NK-92 treated with Interleukin-12 subunit alpha and Interleukin-12 subunit beta, amount 100 ng/mL, for 24 hours (cell line): ENCODE results near the gene SCRN1.
A peak's percentile ranks its signal among the peaks of the same experiment; 100 is the strongest.

Experiments
- DNase-seq: peaks from one replicate; lab custom pipeline; 2025; lab: John Stamatoyannopoulos, UW

Gene SCRN1

GRCh38 chr7:29989257-29989995 is at the start of gene SCRN1:
SCRN1 (minus strand) TSS chr7:29989801; CDS start chr7:29969067, 20,734 bp downstream.
- no peak for DNase-seq

- DNase-seq: no peak
Observed at GRCh38 chr7:30038196-30038980, 48.8 kb upstream of the SCRN1 start.

- DNase-seq: no peak
Observed at GRCh38 chr7:30036220-30036619, 46.6 kb upstream of the SCRN1 start.

GRCh38 chr7:30034501-30034900 is 44.9 kb upstream of the SCRN1 start:
- DNase-seq: no peak

GRCh38 chr7:30032310-30033125 is 42.9 kb upstream of the SCRN1 start:
- no peak for DNase-seq

GRCh38 chr7:30029696-30030095 is 40.1 kb upstream of the SCRN1 start:
- no peak for DNase-seq

GRCh38 chr7:30028749-30029635 is 39.4 kb upstream of the SCRN1 start:
- DNase-seq: no peak

- peak; percentile 62 for DNase-seq
Observed at GRCh38 chr7:30028216-30028748, 38.7 kb upstream of the SCRN1 start, which contains the start of gene PLEKHA8. PLEKHA8 (plus strand) TSS chr7:30028412; CDS start chr7:30028763, 351 bp downstream.

GRCh38 chr7:30027740-30028215 is 38.2 kb upstream of the SCRN1 start:
- DNase-seq: no peak

GRCh38 chr7:30027065-30027456 is 37.5 kb upstream of the SCRN1 start:
- no peak for DNase-seq

GRCh38 chr7:30026229-30027064 is 36.8 kb upstream of the SCRN1 start, which contains the start of gene FKBP14:
FKBP14 (minus strand) TSS chr7:30026702; CDS start chr7:30026508, 194 bp downstream.
- DNase-seq: peak; percentile 61

- no peak for DNase-seq
Observed at GRCh38 chr7:30023524-30023923, 33.9 kb upstream of the SCRN1 start.

- DNase-seq: no peak
Observed at GRCh38 chr7:30022991-30023390, 33.4 kb upstream of the SCRN1 start.

- DNase-seq: no peak
Observed at GRCh38 chr7:30020535-30020934, 30.9 kb upstream of the SCRN1 start.

- DNase-seq: no peak
Observed at GRCh38 chr7:30019960-30020359, 30.4 kb upstream of the SCRN1 start.

GRCh38 chr7:30019387-30019786 is 29.8 kb upstream of the SCRN1 start:
- no peak for DNase-seq

GRCh38 chr7:30018451-30018850 is 28.9 kb upstream of the SCRN1 start:
- no peak for DNase-seq

GRCh38 chr7:30012757-30013156 is 23.2 kb upstream of the SCRN1 start:
- no peak for DNase-seq

- no peak for DNase-seq
Observed at GRCh38 chr7:30010021-30010420, 20.4 kb upstream of the SCRN1 start.

- no peak for DNase-seq
Observed at GRCh38 chr7:30005464-30005863, 15.9 kb upstream of the SCRN1 start.
